ENCODE measurements around the gene EPYC. TPM values are rescaled to one million over a fixed set of nuclear protein-coding genes. Genes with fewer than 3 reads are reported as not detected.

Gene EPYC
- total RNA-seq, 4 donors from 2014 or later, result not detected

- Histone ChIP-seq H3K27me3 (no peaks in the 10 kb centered on the region), H3K36me3 (no peaks in the 10 kb centered on the region), H3K4me3 (no peak overlapping the region), H3K27ac (no peak overlapping the region), H3K9me3 (no peaks in the 10 kb centered on the region), H3K4me1 (no peaks in the 10 kb centered on the region)
- no peak for DNase-seq
- no peak for TF ChIP-seq POLR2A (IDR thresholded peaks at IDR 0.05)
- TF ChIP-seq, protein P1, sequence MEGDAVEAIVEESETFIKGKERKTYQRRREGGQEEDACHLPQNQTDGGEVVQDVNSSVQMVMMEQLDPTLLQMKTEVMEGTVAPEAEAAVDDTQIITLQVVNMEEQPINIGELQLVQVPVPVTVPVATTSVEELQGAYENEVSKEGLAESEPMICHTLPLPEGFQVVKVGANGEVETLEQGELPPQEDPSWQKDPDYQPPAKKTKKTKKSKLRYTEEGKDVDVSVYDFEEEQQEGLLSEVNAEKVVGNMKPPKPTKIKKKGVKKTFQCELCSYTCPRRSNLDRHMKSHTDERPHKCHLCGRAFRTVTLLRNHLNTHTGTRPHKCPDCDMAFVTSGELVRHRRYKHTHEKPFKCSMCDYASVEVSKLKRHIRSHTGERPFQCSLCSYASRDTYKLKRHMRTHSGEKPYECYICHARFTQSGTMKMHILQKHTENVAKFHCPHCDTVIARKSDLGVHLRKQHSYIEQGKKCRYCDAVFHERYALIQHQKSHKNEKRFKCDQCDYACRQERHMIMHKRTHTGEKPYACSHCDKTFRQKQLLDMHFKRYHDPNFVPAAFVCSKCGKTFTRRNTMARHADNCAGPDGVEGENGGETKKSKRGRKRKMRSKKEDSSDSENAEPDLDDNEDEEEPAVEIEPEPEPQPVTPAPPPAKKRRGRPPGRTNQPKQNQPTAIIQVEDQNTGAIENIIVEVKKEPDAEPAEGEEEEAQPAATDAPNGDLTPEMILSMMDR (IDR thresholded peaks at IDR 0.05), result no peak
These were observed 67.1 kb downstream of the EPYC start for GRCh38 chr12:90937651-90938050.

DNA sequence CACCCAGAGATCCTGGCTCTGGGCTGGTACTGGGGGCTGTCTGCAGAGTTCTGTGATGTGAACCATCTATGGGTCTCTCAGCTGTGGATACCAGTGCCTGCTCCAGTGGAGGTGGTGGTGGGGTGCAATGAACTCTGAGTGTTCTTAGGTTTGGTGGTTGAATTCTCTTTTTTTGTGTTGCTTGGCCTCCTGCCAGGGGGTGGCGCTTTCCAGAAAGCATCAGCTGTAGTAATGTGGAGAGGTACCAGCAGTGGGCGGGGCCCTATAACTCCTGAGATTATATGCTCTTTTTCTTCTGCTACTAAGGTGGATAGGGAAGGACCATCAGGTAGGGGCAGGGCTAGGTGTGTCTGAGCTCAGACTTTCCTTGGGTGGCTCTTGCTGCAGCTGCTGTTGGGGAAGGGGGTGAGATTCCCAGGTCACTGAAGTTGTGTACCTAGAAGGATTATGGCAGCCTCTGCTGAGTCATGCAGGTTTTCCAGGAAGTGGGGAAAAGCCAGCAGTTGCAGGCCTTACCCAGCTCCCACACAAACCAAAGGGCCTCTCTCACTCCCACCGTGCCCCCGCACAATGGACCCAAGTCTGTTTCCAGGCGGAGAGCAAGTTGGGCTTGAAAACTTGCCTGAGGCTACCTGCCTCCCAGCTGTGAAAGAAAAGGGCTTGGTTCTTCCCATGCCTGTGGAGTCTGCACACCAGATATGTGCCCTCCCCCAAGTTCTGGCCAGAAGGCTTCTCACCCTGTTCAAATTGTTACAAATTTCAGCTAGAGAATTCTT, 68.4 kb downstream of the EPYC start:
- Histone ChIP-seq H3K27ac (no peak overlapping the region), H3K4me1 (no peaks in the 10 kb centered on the region), H3K4me3 (no peak overlapping the region), H3K36me3 (no peaks in the 10 kb centered on the region), H3K9me3 (no peaks in the 10 kb centered on the region), H3K27me3 (no peaks in the 10 kb centered on the region)
- DNase-seq, result no peak
- no peak for TF ChIP-seq POLR2A (IDR thresholded peaks at IDR 0.05)
- TF ChIP-seq, protein P1 (IDR thresholded peaks at IDR 0.05), result no peak

DNA sequence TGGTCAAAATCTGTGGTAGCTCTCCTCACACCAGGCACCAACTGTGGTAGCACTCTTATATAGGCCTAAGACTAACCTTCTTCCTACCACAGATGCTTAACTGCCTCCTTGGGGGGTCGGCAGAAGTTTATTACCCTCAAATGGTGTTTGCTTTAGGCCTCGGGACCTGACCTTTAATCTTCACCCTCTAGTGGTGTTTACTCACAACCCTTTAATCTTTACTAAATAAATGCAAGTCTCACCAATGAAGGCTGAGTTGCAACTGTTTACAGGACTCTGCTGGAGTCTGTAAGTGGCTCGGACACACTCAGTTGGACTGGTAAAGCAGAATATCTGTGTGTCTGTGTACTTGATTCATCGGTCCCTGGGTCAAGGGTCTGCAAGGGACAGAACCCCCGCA, 79.2 kb downstream of the EPYC start:
- TF ChIP-seq, protein P1 (IDR thresholded peaks at IDR 0.05), result no peak
- no peak for TF ChIP-seq POLR2A (IDR thresholded peaks at IDR 0.05)
- Histone ChIP-seq H3K4me3 (no peak overlapping the region), H3K27ac (no peak overlapping the region), H3K36me3 (no peaks in the 10 kb centered on the region), H3K4me1 (peaks cover 0 to 18% (median 0%) of the 10 kb centered on the region in 4 donors), H3K27me3 (no peaks in the 10 kb centered on the region), H3K9me3 (peaks cover 0 to 9% (median 0%) of the 10 kb centered on the region in 4 donors)
- DNase-seq, result no peak

DNA sequence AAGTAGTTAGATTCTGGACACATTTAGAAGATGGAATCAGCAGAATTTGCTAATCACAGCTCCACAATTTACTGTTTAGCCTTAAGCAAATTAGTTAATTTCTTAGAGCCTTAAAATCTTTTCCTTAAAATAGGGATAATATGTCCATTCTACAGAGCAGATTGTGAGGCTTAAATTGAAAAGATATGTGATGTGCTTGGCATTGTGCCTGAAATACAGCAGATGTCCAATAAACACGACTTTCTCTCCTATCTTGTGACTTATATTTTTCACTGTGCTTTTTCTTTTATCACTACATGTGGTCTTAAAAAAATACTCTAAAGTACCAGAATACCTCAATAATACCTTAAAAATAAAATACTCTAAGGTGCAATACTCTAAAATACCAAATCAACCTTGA, 80.4 kb downstream of the EPYC start:
- TF ChIP-seq, protein P1 (IDR thresholded peaks at IDR 0.05), result no peak
- no peak for TF ChIP-seq POLR2A (IDR thresholded peaks at IDR 0.05)
- no peak for DNase-seq
- H3K4me3 ChIP-seq, result no peak overlapping the region
- peaks cover 0 to 7% (median 0%) of the 10 kb centered on the region in 4 donors for H3K9me3 ChIP-seq
- no peak overlapping the region for H3K27ac ChIP-seq
- H3K4me1 ChIP-seq, result peaks cover 0 to 18% (median 0%) of the 10 kb centered on the region in 4 donors
- H3K36me3 ChIP-seq, result no peaks in the 10 kb centered on the region
- no peaks in the 10 kb centered on the region for H3K27me3 ChIP-seq

DNA sequence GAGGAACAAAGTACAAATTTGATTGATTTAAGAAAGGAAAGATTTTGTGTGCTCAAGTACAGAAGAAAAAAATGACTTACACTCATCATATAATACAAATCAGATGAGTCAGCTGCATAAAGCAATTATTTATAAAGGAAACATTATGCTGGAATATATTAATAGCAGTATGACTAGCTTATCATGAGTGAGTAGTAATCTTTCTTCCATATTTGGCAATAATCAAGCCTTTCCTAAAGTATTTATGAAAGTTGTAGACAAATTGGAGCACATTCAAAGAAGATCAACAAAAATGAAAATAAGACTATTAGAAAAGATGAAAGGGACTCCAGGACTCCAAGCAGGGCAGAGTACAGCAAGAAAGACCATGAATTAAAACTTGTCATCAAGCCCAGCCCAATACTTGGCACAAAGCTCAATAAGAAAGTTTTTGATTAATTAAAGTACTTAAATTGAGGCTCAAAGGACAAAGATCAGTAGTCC, 82.6 kb downstream of the EPYC start:
- DNase-seq, result no peak

More for the DNA sequence above, 82.6 kb downstream of the EPYC start:
- Histone ChIP-seq H3K4me1 (peaks cover 0 to 18% (median 0%) of the 10 kb centered on the region in 4 donors), H3K9me3 (no peaks in the 10 kb centered on the region), H3K4me3 (no peak overlapping the region), H3K27ac (no peak overlapping the region), H3K36me3 (no peaks in the 10 kb centered on the region), H3K27me3 (no peaks in the 10 kb centered on the region)
- TF ChIP-seq, protein P1 (IDR thresholded peaks at IDR 0.05), result no peak
- TF ChIP-seq POLR2A (IDR thresholded peaks at IDR 0.05), result no peak
